NCI-H2227 (cell line): ENCODE data around the gene DERA.

Source experiments
- DNase-seq: peaks from one replicate; lab custom pipeline; 2025; ENCODE audit not compliant: unreplicated experiment; lab: John Stamatoyannopoulos, UW

Gene DERA

DNA sequence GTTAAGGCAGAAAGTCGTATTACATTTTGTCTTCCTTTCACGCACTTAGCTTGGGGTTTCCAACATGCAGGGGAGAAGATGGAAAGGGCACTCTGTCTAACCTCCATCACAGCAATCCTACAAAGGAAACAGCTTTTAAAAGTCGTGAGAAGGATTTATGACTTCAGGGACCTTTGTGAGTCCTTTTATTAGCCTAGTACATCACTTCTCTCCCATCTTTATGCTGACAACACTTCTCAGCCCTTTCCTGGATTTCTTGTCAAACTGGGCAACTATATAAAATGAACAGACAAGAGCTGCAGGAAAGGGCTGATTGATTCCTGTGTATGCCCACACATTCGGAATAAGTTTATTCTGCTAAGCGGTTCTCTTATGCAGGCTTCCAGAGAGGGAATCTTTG lies 159.0 kb downstream of the DERA start:
- no peak for DNase-seq

DNA sequence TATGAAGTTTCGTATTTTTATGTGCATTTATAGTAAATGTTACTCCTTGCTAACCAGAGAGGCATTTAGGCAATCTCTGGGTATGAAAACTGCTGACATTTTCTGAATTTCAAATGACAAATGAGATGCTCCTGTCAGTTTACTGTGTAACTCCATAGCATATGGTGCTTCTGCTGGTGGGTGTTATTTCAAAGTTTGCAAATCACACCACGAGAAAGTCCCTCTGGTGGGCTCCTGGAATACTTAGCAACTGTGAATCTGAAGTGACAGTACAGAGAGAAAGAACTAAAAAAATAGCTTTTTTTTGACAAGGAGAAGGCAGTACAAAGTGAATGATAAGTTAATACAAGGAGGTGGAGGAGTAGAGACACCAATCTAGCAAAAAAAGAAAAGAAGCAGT lies 161.5 kb downstream of the DERA start:
- no peak for DNase-seq

DNA sequence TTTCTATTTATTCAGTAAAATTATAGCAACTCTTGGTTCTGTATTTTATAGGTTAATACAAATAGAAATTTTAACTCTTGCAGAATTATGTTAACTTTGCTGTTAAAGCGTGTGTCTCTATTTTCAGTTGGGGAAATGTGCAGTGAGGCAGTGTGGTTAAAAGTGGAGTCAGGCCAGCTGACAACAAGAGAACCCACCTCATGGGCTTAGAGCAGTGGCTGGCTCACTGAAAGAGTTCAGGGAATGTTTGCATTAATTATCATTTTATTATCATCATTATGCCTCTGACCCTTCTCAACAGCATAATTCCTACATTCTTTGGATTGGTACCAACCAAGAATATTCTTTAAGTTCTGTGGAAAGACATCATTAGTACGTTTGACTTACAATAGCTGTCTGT lies 163.8 kb downstream of the DERA start:
- DNase-seq, result no peak

DNA sequence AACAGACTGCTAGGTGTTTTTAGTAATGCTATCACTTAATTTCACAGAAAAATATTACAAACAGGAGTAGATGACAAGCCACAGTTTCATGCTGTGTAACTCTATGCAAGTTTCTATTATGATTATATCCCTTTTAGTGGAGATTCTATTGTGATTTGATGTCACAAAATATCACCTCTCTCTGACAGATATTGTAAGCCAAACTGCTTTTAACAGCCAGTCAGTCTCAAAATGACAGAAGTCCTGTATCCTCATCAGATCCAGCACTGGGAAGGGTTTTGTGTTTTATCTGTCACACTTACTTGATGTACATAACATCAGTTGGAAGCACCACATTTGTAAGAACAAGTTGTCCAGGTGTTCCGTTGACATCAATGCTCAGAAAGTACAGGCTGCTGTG lies 164.8 kb downstream of the DERA start:
- no peak for DNase-seq

DNA sequence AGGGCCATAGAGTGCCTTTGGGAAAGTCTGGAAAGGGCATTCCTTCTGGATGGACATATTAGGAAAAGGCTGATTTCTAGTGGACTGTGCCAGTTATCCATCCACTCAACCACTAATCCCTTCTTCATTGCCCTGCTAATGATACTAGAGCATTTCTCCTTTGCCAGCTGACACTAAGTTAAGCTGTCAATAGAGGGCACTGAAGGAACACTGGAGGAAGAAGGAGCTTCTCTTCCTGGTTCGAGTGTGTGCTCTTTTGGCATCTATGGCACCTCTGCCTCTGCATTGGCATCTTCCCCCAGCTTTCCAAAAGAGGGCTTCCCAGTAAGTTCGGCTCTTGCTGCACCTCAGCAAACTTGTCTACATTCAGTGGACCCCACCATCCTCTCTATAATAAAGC lies 165.4 kb downstream of the DERA start:
- peak; percentile 59 for DNase-seq

DNA sequence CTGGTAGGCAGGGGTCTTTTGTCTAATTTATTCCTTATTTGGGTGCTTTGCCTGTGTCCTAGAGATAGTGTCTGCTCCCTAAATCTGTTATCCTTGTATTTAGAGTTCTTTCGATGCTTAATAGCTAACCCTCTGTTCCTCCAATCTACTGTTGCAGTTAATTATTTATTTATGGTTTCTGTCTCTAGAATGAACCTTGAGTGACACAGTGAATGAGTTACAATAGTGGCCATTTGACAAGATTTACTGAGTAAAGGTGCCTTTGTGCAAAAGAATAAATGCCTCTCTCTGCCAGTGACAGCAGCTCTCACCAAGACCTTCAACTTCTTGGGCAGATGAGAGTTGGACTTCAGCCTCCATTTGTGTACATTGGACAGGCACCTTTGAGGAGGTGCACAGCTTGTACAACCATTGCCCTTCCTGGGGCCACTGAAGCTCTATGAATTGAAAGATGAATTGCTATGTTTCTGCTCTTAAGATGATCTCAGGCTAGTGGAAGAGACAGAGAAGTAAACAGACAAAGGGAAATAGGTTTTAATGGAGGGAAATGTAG lies 165.9 kb downstream of the DERA start:
- DNase-seq, result no peak

DNA sequence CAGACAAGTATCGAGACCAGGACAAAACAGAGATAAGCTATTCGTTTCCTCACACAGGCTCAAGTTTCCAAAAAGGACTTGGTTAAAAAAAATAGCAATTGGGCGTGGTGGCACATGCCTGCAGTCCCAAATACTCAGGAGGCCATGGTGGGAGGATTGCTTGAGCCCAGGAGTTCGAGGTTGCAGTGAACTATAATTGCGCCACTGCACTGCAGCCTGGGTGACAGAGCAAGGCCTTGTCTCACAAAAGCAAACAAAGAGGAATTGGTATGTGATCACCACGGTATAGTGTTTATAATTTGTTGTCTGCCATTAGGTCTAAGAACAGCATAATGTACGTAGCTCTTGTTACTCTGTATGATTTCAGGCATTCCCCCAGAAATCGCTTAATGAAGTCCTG lies 175.3 kb downstream of the DERA start:
- no peak for DNase-seq

DNA sequence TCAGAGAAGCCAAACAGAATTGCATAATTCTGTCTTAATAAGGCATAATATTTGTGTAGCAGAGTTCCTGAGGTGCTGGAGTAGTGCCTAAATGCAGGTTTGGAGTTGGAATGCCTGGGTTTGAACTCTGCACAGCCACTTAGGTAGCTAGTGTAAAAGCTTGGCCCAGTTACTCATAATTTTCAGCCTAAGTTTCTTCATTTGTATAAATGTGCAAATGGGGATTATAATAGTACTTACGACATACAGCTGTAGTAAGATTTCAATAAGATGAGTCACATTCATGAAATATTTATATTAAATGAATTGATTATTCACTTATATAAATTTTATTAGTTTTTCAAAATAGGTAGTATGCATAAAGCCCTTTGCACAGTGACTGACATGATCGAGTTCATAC lies 175.8 kb downstream of the DERA start:
- DNase-seq, result no peak
